HCT116 (cell line): ENCODE measurements around the gene CLP1. TPM values are rescaled to one million over a fixed set of nuclear protein-coding genes. Genes with fewer than 3 reads are reported as not detected.

ENCODE experiments used
- ATAC-seq: fragments of 200-7000 bp; cut with Tn5 transposase; 2 replicates; pipeline ENCODE4 v1.9.1; 2020; ENCODE audit warnings: mild to moderate bottlenecking, moderate library complexity
- BruUV-seq: library from RNA; stranded (reverse); fragments of 400-500 nt; replicated peaks from 2 replicates; lab custom pipeline; 2021; lab: Mats Ljungman, UMichigan
- CTCF ChIA-PET: fragments of 300-600 bp; sonication (Branson Sonifier 250); formaldehyde crosslinking; loops from one replicate; lab custom pipeline; 2021; ENCODE audit warnings: antibody characterized with exemption; lab: Charles Lee
- POLR2A ChIA-PET: fragments of 300-600, 350-600 bp; sonication (Branson Sonifier 250); formaldehyde crosslinking; loops from one replicate; lab custom pipeline; 2021; ENCODE audit warnings: antibody characterized with exemption; lab: Charles Lee
- RAD21 ChIA-PET, 2 experiments: fragments of 300-600 bp; sonication (Branson Sonifier 250); formaldehyde crosslinking; loops; one replicate each; lab custom pipeline; 2023; ENCODE audit warnings: low total read pairs in 2 of 2; ENCODE audit not compliant: uncharacterized antibody in 2 of 2, unreplicated experiment in 2 of 2, low non-redundant PET in 1 of 2; lab: Charles Lee
- DNase-seq: peaks from one replicate; pipeline ENCODE4 v3.0.0-alpha.2; 2010; ENCODE audit warnings: low read depth, low spot score
- H2AFZ ChIP-seq: fragments of 200-600 bp; shearing (Covaris generic), sonication (generic); 2 replicates; pipeline ENCODE4 v1.6.1; 2017; ENCODE audit warnings: low read depth, mixed run types, mixed read lengths, antibody characterized with exemption, low read length; ENCODE audit not compliant: poor library complexity, severe bottlenecking
- H3K27ac ChIP-seq: 2 replicates; pipeline ENCODE4 v1.5.1; 2012; ENCODE audit warnings: low read depth, low read length
- H3K27me3 ChIP-seq: fragments of 200-600 bp; sonication (generic); 2 replicates; pipeline ENCODE4 v1.6.1; 2016; ENCODE audit warnings: mixed run types, low read length, mixed read lengths; ENCODE audit not compliant: insufficient read depth
- H3K36me3 ChIP-seq, 2 experiments: fragments of 200-500 bp in 1 of 2; fragments of 200-600 bp in 1 of 2; sonication (Bioruptor generic) in 1 of 2; sonication (generic) in 1 of 2; 2 replicates each; pipeline versions ENCODE4 v1.5.1 to v1.6.1; 2014 to 2016; ENCODE audit warnings: low read length in 2 of 2, inconsistent platforms in 1 of 2, mixed read lengths in 1 of 2, mixed run types in 1 of 2; ENCODE audit not compliant: insufficient read depth in 2 of 2, control insufficient read depth in 1 of 2
- H3K4me1 ChIP-seq, 2 experiments: fragments of 200-600 bp in 1 of 2; sonication (generic) in 1 of 2; 2 replicates each; pipeline versions ENCODE4 v1.5.1 to v1.6.1; 2012 to 2017; ENCODE audit warnings: low read length in 2 of 2, inconsistent platforms in 1 of 2, mild to moderate bottlenecking in 1 of 2, mixed read lengths in 1 of 2, mixed run types in 1 of 2, moderate library complexity in 1 of 2; ENCODE audit not compliant: insufficient read depth in 2 of 2, control insufficient read depth in 1 of 2
- H3K4me2 ChIP-seq: fragments of 200-600 bp; sonication (generic); 2 replicates; pipeline ENCODE4 v1.6.1; 2017; ENCODE audit warnings: mixed run types, low read length, mixed read lengths
- H3K4me3 ChIP-seq, 2 experiments: fragments of 200-600 bp in 1 of 2; sonication (generic) in 1 of 2; replicated peaks in 1 of 2; 2 replicates each; pipeline ENCODE4 v1.5.1; 2011 to 2016; ENCODE audit warnings: low read length in 2 of 2, control low read depth in 1 of 2, low read depth in 1 of 2, mild to moderate bottlenecking in 1 of 2, mixed read lengths in 1 of 2, mixed run types in 1 of 2
- H3K79me2 ChIP-seq: fragments of 200-600 bp; sonication (generic); 2 replicates; pipeline ENCODE4 v1.6.1; 2017; ENCODE audit warnings: mild to moderate bottlenecking, mixed run types, low read length, moderate library complexity, mixed read lengths; ENCODE audit not compliant: insufficient read depth
- H3K9ac ChIP-seq: fragments of 200-600 bp; sonication (generic); 2 replicates; pipeline ENCODE4 v1.6.1; 2016; ENCODE audit warnings: low read length, mixed read lengths
- H3K9me2 ChIP-seq: fragments of 200-600 bp; sonication (generic), shearing (Covaris generic); 2 replicates; pipeline ENCODE4 v1.6.1; 2017; ENCODE audit warnings: mixed run types, mild to moderate bottlenecking, moderate library complexity; ENCODE audit not compliant: insufficient read depth
- H3K9me3 ChIP-seq, 2 experiments: fragments of 200-500 bp in 1 of 2; fragments of 200-600 bp in 1 of 2; sonication (Bioruptor generic) in 1 of 2; sonication (generic) in 1 of 2; 2 replicates each; pipeline ENCODE4 v1.6.1; 2014 to 2017; ENCODE audit warnings: low read length in 2 of 2, mixed read lengths in 2 of 2, inconsistent platforms in 1 of 2, low read depth in 1 of 2, mild to moderate bottlenecking in 1 of 2, mixed run types in 1 of 2, moderate library complexity in 1 of 2; ENCODE audit not compliant: control insufficient read depth in 1 of 2, insufficient read depth in 1 of 2
- H4K20me1 ChIP-seq: fragments of 200-600 bp; sonication (generic), shearing (Covaris generic); 2 replicates; pipeline ENCODE4 v1.6.1; 2017; ENCODE audit warnings: mixed run types, mild to moderate bottlenecking, moderate library complexity; ENCODE audit not compliant: insufficient read depth
- ATF3 ChIP-seq: IDR thresholded peaks from 2 replicates; pipeline ENCODE4 v1.6.1; 2012
- CBX3 ChIP-seq: IDR thresholded peaks from 2 replicates; pipeline ENCODE4 v1.6.1; 2012; ENCODE audit warnings: low read depth
- CTCF ChIP-seq, 3 experiments: fragments of 200-600 bp in 1 of 3; sonication (generic) in 1 of 3; IDR thresholded peaks in 2 of 3; conservative IDR thresholded peaks in 1 of 3; 2 replicates each; pipeline ENCODE4 v1.5.1; 2012 to 2017; ENCODE audit warnings: low read depth in 2 of 3, low read length in 2 of 3, antibody characterized with exemption in 1 of 3, borderline replicate concordance in 1 of 3, control low read depth in 1 of 3, mild to moderate bottlenecking in 1 of 3, mixed read lengths in 1 of 3, mixed run types in 1 of 3, moderate library complexity in 1 of 3; ENCODE audit not compliant: insufficient read depth in 1 of 3
- ELF1 ChIP-seq: IDR thresholded peaks from 2 replicates; pipeline ENCODE4 v1.6.1; 2012; ENCODE audit warnings: low read depth, borderline replicate concordance
- EZH2 ChIP-seq: fragments of 200-600 bp; sonication (generic); IDR thresholded peaks from 2 replicates; pipeline ENCODE4 v1.6.1; 2017; ENCODE audit warnings: antibody characterized with exemption, mixed run types
- EZH2phosphoT487 ChIP-seq: fragments of 200-600 bp; IDR thresholded peaks from 2 replicates; pipeline ENCODE4 v1.6.1; 2018; ENCODE audit warnings: antibody characterized with exemption, borderline replicate concordance
- FOSL1 ChIP-seq: IDR thresholded peaks from 2 replicates; pipeline ENCODE4 v1.6.1; 2012; ENCODE audit warnings: low read depth
- JUND ChIP-seq: IDR thresholded peaks from 2 replicates; pipeline ENCODE4 v1.6.1; 2012
- POLR2A ChIP-seq: IDR thresholded peaks from 2 replicates; pipeline ENCODE4 v1.7.0; 2011; ENCODE audit warnings: borderline replicate concordance; ENCODE audit not compliant: insufficient read depth, insufficient read length; ENCODE audit errors: extremely low read depth
- POLR2AphosphoS5 ChIP-seq: IDR thresholded peaks from 2 replicates; pipeline ENCODE4 v1.6.1; 2011; ENCODE audit warnings: mild to moderate bottlenecking, low read depth, low read length, moderate library complexity
- RAD21 ChIP-seq: IDR thresholded peaks from 2 replicates; pipeline ENCODE4 v1.6.1; 2012; ENCODE audit warnings: low read depth, mild to moderate bottlenecking
- REST ChIP-seq: IDR thresholded peaks from 2 replicates; pipeline ENCODE4 v1.6.1; 2012; ENCODE audit warnings: low read depth
- SIN3A ChIP-seq: IDR thresholded peaks from 2 replicates; pipeline ENCODE4 v1.6.1; 2012; ENCODE audit warnings: low read depth
- SRF ChIP-seq: IDR thresholded peaks from 2 replicates; pipeline ENCODE4 v1.6.1; 2012; ENCODE audit warnings: low read depth
- YY1 ChIP-seq: IDR thresholded peaks from 2 replicates; pipeline ENCODE4 v1.6.1; 2011; ENCODE audit warnings: low read length, low read depth, moderate library complexity, mild to moderate bottlenecking; ENCODE audit not compliant: insufficient replicate concordance; ENCODE audit errors: extremely low read depth
- ZBTB33 ChIP-seq: IDR thresholded peaks from 2 replicates; pipeline ENCODE4 v1.6.1; 2011; ENCODE audit warnings: mild to moderate bottlenecking, low read length, moderate library complexity; ENCODE audit not compliant: insufficient replicate concordance; ENCODE audit errors: extremely low read depth
- ZFX ChIP-seq: fragments of 450-650 bp; IDR thresholded peaks from 2 replicates; pipeline ENCODE4 v1.6.1; 2017
- ZNF274 ChIP-seq: fragments of 200-500 bp; sonication (Bioruptor generic); IDR thresholded peaks from 2 replicates; pipeline ENCODE4 v1.6.1; 2014; ENCODE audit warnings: mild to moderate bottlenecking, low read depth, low read length, inconsistent platforms
- intact Hi-C: fragments of 100-400 bp; cut with micrococcal nuclease; formaldehyde crosslinking; loops from 2 replicates; pipeline ENCODE4 v1.10.0; 2022
- total RNA-seq: library from RNA; stranded (reverse); gene quantifications from one replicate; pipeline ENCODE4 v1.2.1, GENCODE V29; 2021; ENCODE audit not compliant: unreplicated experiment

The CLP1 gene
- total RNA-seq, 1 experiment from 2014 or later, result 17.7 TPM

- POLR2A ChIA-PET, result interaction anchor here (1.0 kb wide), 1 partner anchor 10 kb away, joined by 3 read pairs; no protein-coding TSS in a partner anchor
- no peak overlapping the region for H3K9ac ChIP-seq
- H3K9me3 ChIP-seq, result no peaks in the 10 kb centered on the region
- TF ChIP-seq ZBTB33 (no peak), RAD21 (no peak), SRF (no peak), CTCF (IDR thresholded peaks at IDR 0.05 in 2 of 3, conservative IDR thresholded peaks at IDR 0.05 in 1 of 3; ENCODE audit: borderline replicate concordance in 1 of 3, insufficient read depth in 1 of 3, low read depth in 2 of 3, low read length in 2 of 3) (no peak), EZH2phosphoT487 (no peak), ZFX (no peak), POLR2AphosphoS5 (no peak), SIN3A (no peak), ZNF274 (no peak), YY1 (no peak), JUND (no peak), FOSL1 (no peak), ATF3 (no peak), POLR2A (no peak), CBX3 (no peak), ELF1 (no peak), EZH2 (no peak), REST (no peak)
- H3K4me1 ChIP-seq, result peaks cover 0 to 12% of the 10 kb centered on the region in 2 experiments; a peak in 3 of 4 replicates
- no peak overlapping the region for H3K27ac ChIP-seq
- H3K4me3 ChIP-seq, result no peak overlapping the region
- CTCF ChIA-PET, result no interaction called here
- H2AFZ ChIP-seq, result no peak overlapping the region
- ATAC-seq (no peak), DNase-seq (no peak)
- no peaks in the 10 kb centered on the region for H3K36me3 ChIP-seq
- intact Hi-C loops, result no loop called here
- H4K20me1 ChIP-seq, result no peaks in the 10 kb centered on the region
- no TSS peak for BruUV-seq
- no peaks in the 10 kb centered on the region for H3K79me2 ChIP-seq
- RAD21 ChIA-PET, result interaction anchor here in 1 of 2 experiments (0.6 kb wide), 1 partner anchor 128 kb away, joined by 4 read pairs; no protein-coding TSS in a partner anchor
- H3K4me2 ChIP-seq, result no peak overlapping the region
- H3K27me3 ChIP-seq, result peaks cover 12% of the 10 kb centered on the region; the same call in 1 of the 2 replicates
- no peaks in the 10 kb centered on the region for H3K9me2 ChIP-seq
Observed at GRCh38 chr11:57651408-57651807, 6.2 kb upstream of the CLP1 start.
